ENCODE results near the gene ATP2B2.
A peak's percentile ranks its signal among the peaks of the same experiment; 100 is the strongest.

Gene ATP2B2

DNA sequence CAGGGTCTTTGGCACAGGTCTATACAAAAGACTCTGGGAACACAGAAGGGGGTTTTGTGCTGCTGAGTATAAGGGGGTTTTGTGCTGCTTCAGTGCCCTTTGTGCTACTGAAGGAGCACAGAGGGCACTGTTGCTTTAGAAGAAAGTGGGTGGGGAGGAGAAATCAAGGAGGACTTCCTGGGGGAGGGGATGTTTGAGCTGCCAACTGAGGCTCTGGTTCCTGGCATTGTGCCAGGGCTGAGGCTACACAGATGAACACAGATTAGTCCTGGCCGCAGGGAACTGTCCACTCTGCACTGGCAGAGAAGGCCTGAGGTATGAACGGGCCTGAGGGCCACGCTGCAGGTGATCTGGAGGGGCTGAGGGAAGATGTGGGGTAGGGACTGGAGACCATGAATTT is 152.2 kb downstream of the ATP2B2 start:
- H3K4me3 ChIP-seq (ENCODE audit: control insufficient read depth, low read depth, low read length) = no peak overlapping the region
- TF ChIP-seq CTCF (conservative IDR thresholded peaks at IDR 0.05; ENCODE audit: control insufficient read depth, insufficient read depth, low read depth, low read length) = no peak
- DNase-seq (ENCODE audit: low read depth) = peak; percentile 13

DNA sequence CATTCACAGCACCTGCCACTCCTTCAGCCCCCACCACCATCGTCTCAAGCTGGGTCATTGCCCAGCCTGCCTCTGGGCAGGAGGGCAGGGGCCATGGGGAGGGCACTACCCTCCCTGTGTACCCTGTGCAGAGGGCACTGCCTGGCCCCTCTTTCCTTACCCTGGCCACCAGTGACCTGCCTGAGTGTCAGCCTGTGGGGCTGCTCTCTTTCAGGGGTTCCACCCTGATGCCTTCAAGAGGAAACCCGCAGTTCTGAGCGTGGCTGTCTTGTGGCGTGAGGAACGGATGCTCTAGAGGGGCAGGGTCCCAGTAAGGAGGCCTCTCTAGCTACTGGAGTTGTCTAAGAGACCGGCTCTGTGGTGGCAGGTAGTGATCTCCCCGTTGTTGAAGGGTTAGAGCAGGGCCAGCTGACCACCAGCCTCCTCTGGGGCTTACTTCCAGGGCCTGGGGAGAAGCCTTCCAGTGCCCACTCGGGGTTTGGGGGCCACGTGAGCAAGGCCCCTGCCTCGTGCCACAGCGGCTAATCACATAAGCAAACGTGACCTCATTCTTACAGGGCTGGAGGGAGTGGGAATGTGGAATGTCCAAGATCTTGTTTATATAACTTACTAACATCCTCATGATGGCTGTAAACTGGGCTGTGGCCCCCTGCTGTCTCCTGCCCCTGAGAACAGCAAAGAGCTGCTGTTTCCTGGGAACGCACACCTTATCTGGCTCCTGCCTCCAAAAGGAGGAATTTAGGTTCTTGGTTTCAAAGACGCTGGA is 153.1 kb downstream of the ATP2B2 start:
- DNase-seq (ENCODE audit: low read depth) = peak; percentile 77
- H3K4me3 ChIP-seq (ENCODE audit: control insufficient read depth, low read depth, low read length) = no peak overlapping the region
- TF ChIP-seq CTCF (conservative IDR thresholded peaks at IDR 0.05; ENCODE audit: control insufficient read depth, insufficient read depth, low read depth, low read length) = no peak

DNA sequence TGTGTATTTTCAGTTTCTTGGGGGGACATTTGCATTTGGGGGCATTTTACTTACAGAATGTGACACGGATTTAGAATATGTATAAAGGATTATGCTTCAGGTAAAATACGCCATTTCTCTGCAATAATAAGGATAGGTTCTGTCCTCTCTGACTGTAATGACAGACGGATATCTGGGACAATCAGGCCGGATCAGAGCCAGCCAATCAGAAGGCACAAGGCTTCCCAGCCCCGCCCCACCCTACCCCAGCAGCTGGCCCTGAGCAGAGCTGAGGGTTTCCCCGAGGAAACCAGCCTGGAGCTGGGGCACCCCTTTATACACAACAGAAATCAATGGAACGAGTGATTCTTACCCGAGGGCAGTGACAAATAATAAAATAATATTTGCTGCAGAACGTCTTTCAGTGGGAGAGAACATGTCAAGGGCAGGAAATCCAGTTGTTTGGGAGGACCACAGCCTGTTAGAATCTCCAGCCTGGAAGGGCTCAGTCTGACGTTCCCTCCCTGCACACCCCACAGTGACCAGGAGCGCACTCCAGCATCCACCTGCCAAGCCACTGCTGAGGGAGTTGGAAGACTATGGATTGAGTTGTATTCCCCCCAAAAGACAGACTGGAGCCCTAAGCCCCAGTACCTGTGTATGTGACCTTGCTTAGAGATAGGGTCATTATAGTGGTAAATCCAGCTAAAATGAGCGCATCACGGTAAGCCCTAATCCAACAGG is 154.2 kb downstream of the ATP2B2 start:
- H3K4me3 ChIP-seq (ENCODE audit: control insufficient read depth, low read depth, low read length) = no peak overlapping the region
- DNase-seq (ENCODE audit: low read depth) = no peak
- TF ChIP-seq CTCF (conservative IDR thresholded peaks at IDR 0.05; ENCODE audit: control insufficient read depth, insufficient read depth, low read depth, low read length) = no peak

GRCh38 chr3:10350324-10350985 is 154.9 kb downstream of the ATP2B2 start:
- no peak for TF ChIP-seq CTCF (conservative IDR thresholded peaks at IDR 0.05; ENCODE audit: control insufficient read depth, insufficient read depth, low read depth, low read length)
- H3K4me3 ChIP-seq (ENCODE audit: control insufficient read depth, low read depth, low read length) = no peak overlapping the region
- peak; percentile 19 for DNase-seq (ENCODE audit: low read depth)

DNA sequence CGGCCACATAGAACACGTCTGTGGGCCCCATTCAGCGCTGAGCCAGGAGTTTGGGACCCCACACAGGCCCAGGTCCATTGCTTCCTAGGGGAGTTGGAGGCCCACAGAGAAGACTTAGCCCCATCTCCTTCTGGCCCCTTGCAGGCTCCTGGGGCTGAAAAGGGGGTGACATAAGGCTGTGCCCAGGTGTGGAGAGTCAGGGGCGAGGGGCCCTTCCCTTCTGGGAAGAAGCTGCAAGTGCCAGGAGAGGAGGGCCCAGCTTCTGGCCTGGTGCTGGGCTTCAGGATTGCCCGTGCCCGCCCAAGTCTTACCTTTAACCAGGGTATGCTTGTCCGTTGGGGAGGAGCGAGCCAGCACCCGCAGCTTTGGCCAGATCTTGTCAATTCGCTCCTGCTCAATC is 155.6 kb downstream of the ATP2B2 start:
- DNase-seq (ENCODE audit: low read depth) = no peak
- TF ChIP-seq CTCF (conservative IDR thresholded peaks at IDR 0.05; ENCODE audit: control insufficient read depth, insufficient read depth, low read depth, low read length) = no peak
- no peak overlapping the region for H3K4me3 ChIP-seq (ENCODE audit: control insufficient read depth, low read depth, low read length)

DNA sequence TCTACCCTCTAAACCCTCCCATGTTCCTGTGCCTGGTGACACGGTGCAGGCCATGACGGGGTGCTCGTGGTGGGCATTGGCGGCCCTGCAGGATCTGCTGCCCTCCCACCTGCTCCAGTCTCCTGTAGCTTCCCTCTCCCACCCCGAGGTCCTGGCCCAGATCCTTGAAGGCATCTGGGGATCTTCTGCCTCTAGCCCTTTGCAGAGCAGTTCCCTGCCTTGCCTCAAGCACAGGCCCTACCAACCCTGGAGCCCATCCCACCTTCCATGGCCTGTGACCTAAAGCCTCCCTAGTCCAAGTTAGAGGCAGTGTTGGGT is 157.0 kb downstream of the ATP2B2 start:
- TF ChIP-seq CTCF (conservative IDR thresholded peaks at IDR 0.05; ENCODE audit: control insufficient read depth, insufficient read depth, low read depth, low read length) = no peak
- H3K4me3 ChIP-seq (ENCODE audit: control insufficient read depth, low read depth, low read length) = no peak overlapping the region
- no peak for DNase-seq (ENCODE audit: low read depth)
